HG02642 (cell line): ENCODE measurements around the gene CDHR1.
A peak's percentile ranks its signal among the peaks of the same experiment; 100 is the strongest.

Experiments used
- ATAC-seq: cut with Tn5 transposase; IDR thresholded peaks from one replicate; pipeline ENCODE4 v1.9.1; 2021; ENCODE audit warnings: mild to moderate bottlenecking; ENCODE audit not compliant: unreplicated experiment, poor library complexity

CDHR1 gene

GRCh38 chr10:84196941-84197340, 2.6 kb downstream of the CDHR1 start:
- ATAC-seq: no peak

GRCh38 chr10:84197643-84198042, 3.3 kb downstream of the CDHR1 start:
- ATAC-seq: no peak

- ATAC-seq: no peak
Observed at GRCh38 chr10:84198206-84198915, 4.0 kb downstream of the CDHR1 start.

GRCh38 chr10:84200537-84201243, 6.4 kb downstream of the CDHR1 start:
- no peak for ATAC-seq

- no peak for ATAC-seq
Observed at GRCh38 chr10:84201244-84201606, 6.9 kb downstream of the CDHR1 start.

GRCh38 chr10:84201682-84202081, 7.3 kb downstream of the CDHR1 start:
- no peak for ATAC-seq

GRCh38 chr10:84202349-84202748, 8.0 kb downstream of the CDHR1 start:
- no peak for ATAC-seq

GRCh38 chr10:84204122-84204521, 9.8 kb downstream of the CDHR1 start:
- ATAC-seq: peak; percentile 70

GRCh38 chr10:84204610-84205009, 10.3 kb downstream of the CDHR1 start:
- no peak for ATAC-seq

GRCh38 chr10:84205049-84205852, 10.9 kb downstream of the CDHR1 start:
- peak; percentile 73 for ATAC-seq

- ATAC-seq: no peak
Observed at GRCh38 chr10:84205853-84206525, 11.7 kb downstream of the CDHR1 start.

GRCh38 chr10:84208023-84208422, 13.7 kb downstream of the CDHR1 start:
- no peak for ATAC-seq

GRCh38 chr10:84211566-84211965, 17.2 kb downstream of the CDHR1 start:
- no peak for ATAC-seq

GRCh38 chr10:84212014-84212413, 17.7 kb downstream of the CDHR1 start:
- no peak for ATAC-seq

- no peak for ATAC-seq
Observed at GRCh38 chr10:84213076-84213475, 18.7 kb downstream of the CDHR1 start.

GRCh38 chr10:84214046-84214572, 19.8 kb downstream of the CDHR1 start:
- peak; percentile 5 for ATAC-seq

GRCh38 chr10:84214612-84215235, 20.4 kb downstream of the CDHR1 start:
- ATAC-seq: peak; percentile 83

GRCh38 chr10:84216834-84217233, 22.5 kb downstream of the CDHR1 start:
- ATAC-seq: no peak

- ATAC-seq: no peak
Observed at GRCh38 chr10:84217746-84218145, 23.4 kb downstream of the CDHR1 start.

- no peak for ATAC-seq
Observed at GRCh38 chr10:84221916-84222315, 27.6 kb downstream of the CDHR1 start.
